CD4-positive, CD25-positive, alpha-beta regulatory T cell (primary cell): ENCODE measurements around the gene DENND4A. TPM values are rescaled to one million over a fixed set of nuclear protein-coding genes. Genes with fewer than 3 reads are reported as not detected.

Source experiments
- ATAC-seq, 2 donors: fragments of 150-1000 bp; cut with Tn5 transposase; one replicate each; pipeline ENCODE4 v1.10.0; 2021; ENCODE audit warnings: low read depth in 2 of 2, moderate number of reproducible peaks in 2 of 2, moderate library complexity in 1 of 2
- DNase-seq, 3 donors: peaks; one replicate each; pipeline versions ENCODE4 v3.0.0 to v3.0.0-alpha.2; 2012 to 2022; ENCODE audit warnings: mixed read lengths in 1 of 3
- H3K27ac ChIP-seq: one replicate; pipeline ENCODE4 v1.7.0; 2013; ENCODE audit warnings: mild to moderate bottlenecking, low read length; ENCODE audit not compliant: insufficient read depth, poor library complexity, severe bottlenecking
- H3K27me3 ChIP-seq: one replicate; pipeline ENCODE4 v1.7.0; 2013; ENCODE audit warnings: low read length; ENCODE audit not compliant: control insufficient read depth, insufficient read depth
- H3K36me3 ChIP-seq: one replicate; pipeline ENCODE4 v1.7.0; 2013; ENCODE audit warnings: mild to moderate bottlenecking, low read length, moderate library complexity; ENCODE audit not compliant: control insufficient read depth, insufficient read depth
- H3K4me1 ChIP-seq: 2 replicates; pipeline ENCODE4 v1.7.0; 2013; ENCODE audit warnings: mild to moderate bottlenecking, low read length; ENCODE audit not compliant: insufficient read depth, control insufficient read depth, poor library complexity, severe bottlenecking
- H3K4me3 ChIP-seq: one replicate; pipeline ENCODE4 v1.7.0; 2013; ENCODE audit warnings: low read depth, mild to moderate bottlenecking, low read length, moderate library complexity
- H3K9me3 ChIP-seq, 2 experiments: 1 replicate in 1 of 2; 2 replicates in 1 of 2; pipeline ENCODE4 v1.7.0; 2013; ENCODE audit warnings: low read length in 2 of 2, mild to moderate bottlenecking in 1 of 2, moderate library complexity in 1 of 2; ENCODE audit not compliant: control insufficient read depth in 2 of 2
- H3K27ac Mint-ChIP-seq, 3 donors: one replicate each; pipeline ENCODE4 v1.8.0; 2020 to 2022; ENCODE audit warnings: mild to moderate bottlenecking in 3 of 3, mixed read lengths in 3 of 3, moderate library complexity in 2 of 3
- H3K27me3 Mint-ChIP-seq: one replicate; pipeline ENCODE4 v1.8.0; 2022; ENCODE audit warnings: mild to moderate bottlenecking, mixed read lengths
- H3K36me3 Mint-ChIP-seq: one replicate; pipeline ENCODE4 v1.8.0; 2020; ENCODE audit warnings: mixed read lengths
- H3K4me1 Mint-ChIP-seq, 4 donors: one replicate each; pipeline ENCODE4 v1.8.0; 2020 to 2022; ENCODE audit warnings: mixed read lengths in 4 of 4, mild to moderate bottlenecking in 1 of 4
- H3K4me3 Mint-ChIP-seq, 4 donors: one replicate each; pipeline ENCODE4 v1.8.0; 2020 to 2022; ENCODE audit warnings: mild to moderate bottlenecking in 4 of 4, mixed read lengths in 4 of 4, moderate library complexity in 3 of 4
- H3K9me3 Mint-ChIP-seq, 7 donors: one replicate each; pipeline ENCODE4 v1.8.0; 2020 to 2022; ENCODE audit warnings: mixed read lengths in 7 of 7, mild to moderate bottlenecking in 3 of 7, moderate library complexity in 2 of 7
- polyA plus RNA-seq, 4 donors: library from polyadenylated mRNA; unstranded; fragments of 300-500 nt; fragmentation: Illumina TruSeq; gene quantifications; one replicate each; pipeline ENCODE4 v1.2.3, GENCODE V29; 2021
- total RNA-seq: library from RNA; stranded (reverse); gene quantifications from one replicate; pipeline ENCODE4 v1.2.3, GENCODE V29; 2022

The DENND4A gene
- total and polyA plus RNA-seq, 5 donors from 2014 or later, result 9.6 to 88.4 (median 12.9) TPM

GRCh38 chr15:65790694-65791334, 1.3 kb downstream of the DENND4A start:
- Histone ChIP-seq H3K4me1 (peaks cover 51% of the 10 kb centered on the region), H3K36me3 (no peaks in the 10 kb centered on the region), H3K4me3 (peak overlapping the region; percentile 100), H3K9me3 (no peaks in the 10 kb centered on the region), H3K27me3 (no peaks in the 10 kb centered on the region), H3K27ac (peak overlapping the region; percentile 99)
- peak in 2 of 3 donors; percentile 53 to 54 for DNase-seq
- no peaks in the 10 kb centered on the region for H3K27me3 Mint-ChIP-seq
- peaks cover 37 to 63% (median 50%) of the 10 kb centered on the region in 4 donors for H3K4me1 Mint-ChIP-seq
- peak overlapping the region; percentile 92 to 97 (median 96) for H3K27ac Mint-ChIP-seq
- H3K9me3 Mint-ChIP-seq, result peaks cover 0 to 2% (median 0%) of the 10 kb centered on the region in 7 donors
- no peaks in the 10 kb centered on the region for H3K36me3 Mint-ChIP-seq
- no peak for ATAC-seq
- H3K4me3 Mint-ChIP-seq, result peak overlapping the region; percentile 94 to 98 (median 96)

- ATAC-seq, result no peak
- peak overlapping the region; percentile 100 for H3K4me3 ChIP-seq
- H3K27me3 Mint-ChIP-seq, result no peaks in the 10 kb centered on the region
- H3K4me3 Mint-ChIP-seq, result peak overlapping the region; percentile 94 to 98 (median 96)
- H3K9me3 ChIP-seq, result no peaks in the 10 kb centered on the region
- H3K36me3 Mint-ChIP-seq, result no peaks in the 10 kb centered on the region
- H3K27ac ChIP-seq, result peak overlapping the region; percentile 99
- peaks cover 4% of the 10 kb centered on the region for H3K36me3 ChIP-seq
- H3K4me1 ChIP-seq, result peaks cover 55% of the 10 kb centered on the region
- H3K9me3 Mint-ChIP-seq, result peaks cover 0 to 2% (median 0%) of the 10 kb centered on the region in 7 donors
- peaks cover 37 to 60% (median 49%) of the 10 kb centered on the region in 4 donors for H3K4me1 Mint-ChIP-seq
- no peaks in the 10 kb centered on the region for H3K27me3 ChIP-seq
- H3K27ac Mint-ChIP-seq, result peak overlapping the region; percentile 92 to 97 (median 96)
- DNase-seq, result peak in 1 of 3 donors; percentile 45
Measured at GRCh38 chr15:65789759-65790425, 2.2 kb downstream of the DENND4A start.

GRCh38 chr15:65789105-65789504, 3.0 kb downstream of the DENND4A start:
- no peaks in the 10 kb centered on the region for H3K9me3 ChIP-seq
- no peak for DNase-seq
- peaks cover 53% of the 10 kb centered on the region for H3K4me1 ChIP-seq
- no peaks in the 10 kb centered on the region for H3K27me3 ChIP-seq
- Mint-ChIP-seq H3K27ac (peak overlapping the region in 2 of 3 donors; percentile 15 to 67), H3K27me3 (no peaks in the 10 kb centered on the region), H3K4me1 (peaks cover 31 to 52% (median 43%) of the 10 kb centered on the region in 4 donors), H3K4me3 (peak overlapping the region; percentile 94 to 98 (median 96)), H3K9me3 (peaks cover 0 to 2% (median 0%) of the 10 kb centered on the region in 7 donors), H3K36me3 (peaks cover under 1% of the 10 kb centered on the region)
- peak overlapping the region; percentile 99 for H3K27ac ChIP-seq
- peaks cover 9% of the 10 kb centered on the region for H3K36me3 ChIP-seq
- H3K4me3 ChIP-seq, result peak overlapping the region; percentile 100
- no peak for ATAC-seq

GRCh38 chr15:65787260-65787659, 4.8 kb downstream of the DENND4A start:
- peaks cover 21 to 47% (median 41%) of the 10 kb centered on the region in 4 donors for H3K4me1 Mint-ChIP-seq
- Histone ChIP-seq H3K27ac (peak overlapping the region; percentile 55), H3K4me1 (peaks cover 48% of the 10 kb centered on the region), H3K36me3 (peaks cover 18% of the 10 kb centered on the region), H3K9me3 (no peaks in the 10 kb centered on the region), H3K27me3 (no peaks in the 10 kb centered on the region), H3K4me3 (peak overlapping the region; percentile 72)
- no peak for ATAC-seq
- DNase-seq, result no peak
- H3K4me3 Mint-ChIP-seq, result peak overlapping the region; percentile 45 to 76 (median 68)
- no peaks in the 10 kb centered on the region for H3K9me3 Mint-ChIP-seq
- H3K27ac Mint-ChIP-seq, result peak overlapping the region in 2 of 3 donors; percentile 52 to 97
- no peaks in the 10 kb centered on the region for H3K27me3 Mint-ChIP-seq
- peaks cover 8% of the 10 kb centered on the region for H3K36me3 Mint-ChIP-seq

GRCh38 chr15:65785151-65785550, 6.9 kb downstream of the DENND4A start:
- Histone ChIP-seq H3K4me3 (no peak overlapping the region), H3K27ac (no peak overlapping the region), H3K27me3 (no peaks in the 10 kb centered on the region), H3K4me1 (peaks cover 45% of the 10 kb centered on the region), H3K36me3 (peaks cover 24% of the 10 kb centered on the region), H3K9me3 (no peaks in the 10 kb centered on the region)
- Mint-ChIP-seq H3K27ac (no peak overlapping the region), H3K36me3 (peaks cover 10% of the 10 kb centered on the region), H3K9me3 (no peaks in the 10 kb centered on the region), H3K27me3 (no peaks in the 10 kb centered on the region), H3K4me1 (peaks cover 20 to 43% (median 35%) of the 10 kb centered on the region in 4 donors), H3K4me3 (no peak overlapping the region)
- ATAC-seq (no peak), DNase-seq (no peak)

GRCh38 chr15:65783872-65784271, 8.2 kb downstream of the DENND4A start:
- Mint-ChIP-seq H3K4me3 (no peak overlapping the region), H3K4me1 (peaks cover 8 to 31% (median 24%) of the 10 kb centered on the region in 4 donors), H3K9me3 (no peaks in the 10 kb centered on the region), H3K27ac (peak overlapping the region in 1 of 3 donors; percentile 23), H3K36me3 (peaks cover 12% of the 10 kb centered on the region), H3K27me3 (no peaks in the 10 kb centered on the region)
- peaks cover 34% of the 10 kb centered on the region for H3K4me1 ChIP-seq
- no peaks in the 10 kb centered on the region for H3K27me3 ChIP-seq
- ATAC-seq, result no peak
- no peak overlapping the region for H3K4me3 ChIP-seq
- no peak for DNase-seq
- no peaks in the 10 kb centered on the region for H3K9me3 ChIP-seq
- H3K27ac ChIP-seq, result no peak overlapping the region
- peaks cover 24% of the 10 kb centered on the region for H3K36me3 ChIP-seq

- Mint-ChIP-seq H3K4me3 (no peak overlapping the region), H3K27ac (no peak overlapping the region), H3K4me1 (peaks cover 7 to 33% (median 20%) of the 10 kb centered on the region in 4 donors), H3K27me3 (no peaks in the 10 kb centered on the region), H3K9me3 (no peaks in the 10 kb centered on the region), H3K36me3 (peaks cover 16% of the 10 kb centered on the region)
- DNase-seq (no peak), ATAC-seq (no peak)
- Histone ChIP-seq H3K4me3 (no peak overlapping the region), H3K27me3 (no peaks in the 10 kb centered on the region), H3K4me1 (peaks cover 39% of the 10 kb centered on the region), H3K36me3 (peaks cover 24% of the 10 kb centered on the region), H3K9me3 (no peaks in the 10 kb centered on the region), H3K27ac (no peak overlapping the region)
Measured at GRCh38 chr15:65782096-65782495, 10.0 kb downstream of the DENND4A start.
